Cerebellar cortex (tissue), 1 donor: ENCODE data around the gene SMIM20.

Experiments
- DNase-seq: peaks from one replicate; pipeline ENCODE4 v3.0.0-alpha.2; 2015; ENCODE audit warnings: low spot score

Gene SMIM20

GRCh38 chr4:25926462-25926861 lies 12.4 kb downstream of the SMIM20 start:
- DNase-seq = peak; percentile 75

GRCh38 chr4:25927361-25928195 lies 13.6 kb downstream of the SMIM20 start:
- DNase-seq = peak; percentile 55

DNA sequence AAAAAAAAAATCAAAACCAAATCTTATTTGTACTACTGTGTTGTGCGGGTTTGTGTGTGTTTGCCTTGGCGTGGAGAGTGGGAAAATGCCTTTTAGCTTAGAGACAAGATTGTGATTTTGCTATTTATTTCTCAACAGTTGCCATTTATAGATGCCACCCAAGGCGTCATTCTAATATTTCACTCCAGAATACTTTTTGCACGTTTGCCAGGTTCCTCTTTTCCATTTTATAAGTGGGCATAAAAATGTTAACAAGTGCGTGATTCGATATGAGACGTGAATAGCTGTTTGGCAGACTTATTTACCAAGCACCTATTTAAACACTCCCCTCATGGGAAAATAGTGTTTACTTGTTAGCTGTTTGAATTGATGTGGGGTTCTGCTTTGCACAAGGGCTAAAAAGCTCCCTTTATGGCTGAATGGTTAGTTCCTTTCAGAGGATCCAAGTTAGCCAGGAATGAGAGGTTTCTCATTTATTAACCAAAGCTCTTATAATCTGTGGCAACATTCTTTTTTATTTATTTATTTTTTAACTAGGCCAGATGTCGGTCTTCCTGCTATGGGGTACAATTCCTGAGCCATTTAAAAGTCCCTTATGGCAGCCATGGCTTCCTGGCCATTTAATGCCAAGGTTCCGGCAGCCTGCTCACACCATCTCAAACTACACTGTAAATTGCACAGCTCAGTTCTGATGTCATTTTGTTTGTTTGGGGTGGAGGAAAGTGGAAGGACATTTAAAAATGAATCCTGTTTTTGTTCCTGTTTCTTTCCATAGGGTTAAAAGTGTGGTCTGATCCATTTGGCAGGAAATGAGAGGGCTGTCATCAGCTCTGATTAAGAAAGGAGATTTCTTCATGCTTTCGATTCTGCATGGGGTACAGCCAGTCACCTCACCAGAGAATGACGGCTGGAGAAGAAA lies 14.6 kb downstream of the SMIM20 start:
- peak; percentile 54 for DNase-seq

- DNase-seq = no peak
These were observed 15.3 kb downstream of the SMIM20 start for GRCh38 chr4:25929298-25929686.

DNA sequence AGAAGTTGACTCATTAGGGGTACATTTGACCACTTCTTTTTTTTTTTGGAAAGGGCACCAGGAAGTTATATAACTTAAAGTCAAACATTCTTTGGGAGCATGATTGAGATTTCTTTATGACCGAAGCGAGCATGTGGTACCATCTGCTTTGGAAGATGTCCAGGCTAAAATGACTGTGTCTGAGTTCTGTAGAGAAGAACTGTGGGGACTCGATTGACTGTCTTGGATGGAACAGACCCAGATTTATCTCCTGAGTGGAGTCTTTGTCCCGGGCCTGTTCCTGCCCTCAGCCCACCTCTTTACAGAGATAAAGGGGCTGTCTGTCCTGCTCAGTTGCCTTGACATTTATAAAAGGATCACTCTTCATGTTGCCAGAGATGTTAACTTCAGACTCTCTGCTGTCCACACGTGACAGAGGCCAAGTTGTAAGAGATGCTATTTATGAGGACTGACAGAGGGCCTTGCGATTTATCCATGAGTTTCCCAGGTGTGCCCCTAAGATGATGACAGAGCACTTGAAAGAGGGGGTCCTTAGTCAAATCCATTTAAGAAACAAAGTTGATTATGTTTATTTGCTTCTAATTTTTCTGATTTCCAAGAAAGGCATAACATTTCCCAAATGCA lies 16.8 kb downstream of the SMIM20 start:
- peak; percentile 19 for DNase-seq

GRCh38 chr4:25936696-25937095 lies 22.7 kb downstream of the SMIM20 start:
- DNase-seq = no peak

DNA sequence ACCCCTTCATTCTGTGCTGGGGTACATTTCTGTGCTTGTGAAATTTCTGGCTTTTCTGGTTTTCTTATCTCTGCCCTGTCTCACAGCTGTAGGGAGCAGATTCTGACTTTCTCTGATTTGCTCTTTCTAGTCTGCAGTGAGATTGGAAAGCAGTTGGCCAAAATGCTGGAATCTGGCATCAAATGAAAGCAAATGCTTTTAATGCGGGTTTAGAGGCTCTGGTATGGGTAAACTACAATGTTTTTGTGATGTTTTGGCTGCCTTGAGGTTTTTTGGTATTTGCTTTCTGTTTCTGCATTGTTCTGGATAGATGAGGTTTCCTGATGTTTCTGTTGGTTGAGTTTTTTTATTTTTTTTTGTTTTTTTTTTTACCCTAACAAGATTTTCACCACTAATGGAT lies 23.8 kb downstream of the SMIM20 start:
- DNase-seq = no peak

DNA sequence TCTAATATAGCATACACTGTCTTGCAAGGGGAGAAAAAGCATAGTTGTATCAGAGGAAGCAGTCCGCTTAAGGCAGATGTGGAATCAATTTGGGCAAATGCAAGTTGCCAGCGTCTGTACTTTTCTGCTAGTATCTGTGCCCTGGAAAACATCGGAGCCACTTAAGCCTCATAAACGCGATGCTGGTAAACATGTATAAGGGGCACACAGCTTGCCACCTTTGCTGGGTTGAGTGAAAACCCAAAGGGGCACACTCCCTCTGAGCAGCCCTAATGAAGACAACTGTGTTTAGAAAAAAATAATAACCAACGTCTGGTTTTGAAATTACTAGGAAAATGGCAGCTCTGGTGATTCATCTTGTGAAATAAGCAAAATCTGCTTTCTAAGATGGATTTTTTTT lies 24.3 kb downstream of the SMIM20 start:
- DNase-seq = no peak

DNA sequence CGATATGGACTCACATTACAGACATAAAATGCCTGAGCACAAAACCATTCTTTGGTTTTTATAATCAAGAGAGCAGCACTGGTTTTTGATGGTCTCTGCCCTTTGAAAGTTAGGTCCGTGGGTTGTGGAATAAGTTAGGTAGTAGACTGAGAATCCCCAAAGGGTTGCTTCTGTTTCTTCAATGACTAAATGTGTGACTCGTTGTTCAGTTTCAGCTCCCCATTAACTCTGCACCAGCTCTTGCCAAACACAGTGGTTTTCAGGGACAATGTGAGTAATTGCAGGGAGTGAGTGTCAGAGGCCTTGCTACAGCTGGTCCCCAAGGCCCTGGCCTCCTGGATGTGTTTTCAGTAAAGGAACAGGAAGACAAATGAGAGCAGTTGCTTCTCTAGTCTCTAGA lies 24.8 kb downstream of the SMIM20 start:
- DNase-seq = no peak

- DNase-seq = no peak
These were observed 25.3 kb downstream of the SMIM20 start for GRCh38 chr4:25939330-25939729.

GRCh38 chr4:25941457-25942221 lies 27.6 kb downstream of the SMIM20 start:
- DNase-seq = no peak

- DNase-seq = no peak
These were observed 29.3 kb downstream of the SMIM20 start for GRCh38 chr4:25943312-25943711.

GRCh38 chr4:25943805-25944204 lies 29.8 kb downstream of the SMIM20 start:
- DNase-seq = no peak

GRCh38 chr4:25948051-25948450 lies 34.0 kb downstream of the SMIM20 start:
- no peak for DNase-seq

- DNase-seq = no peak
These were observed 35.2 kb downstream of the SMIM20 start for GRCh38 chr4:25949173-25949748.

DNA sequence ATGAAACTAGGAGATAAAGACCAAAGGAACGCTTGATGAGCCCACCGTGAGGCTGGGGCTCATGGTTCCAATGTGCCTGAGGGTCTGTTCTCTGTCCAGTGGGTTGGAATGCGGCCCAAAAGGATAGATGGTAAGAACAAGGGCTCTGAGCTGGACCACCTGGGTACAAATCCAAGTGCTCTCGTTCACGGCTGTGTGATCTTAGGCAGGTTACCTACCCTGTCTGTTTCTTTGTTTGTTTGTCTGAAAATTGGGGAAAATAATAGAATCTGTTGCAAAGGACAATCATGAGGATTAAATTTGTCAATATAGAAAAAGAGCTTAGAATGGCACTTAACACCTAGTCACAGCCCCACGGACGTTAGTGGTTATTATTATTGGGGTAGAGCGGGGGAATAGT lies 36.0 kb downstream of the SMIM20 start:
- DNase-seq = no peak

DNA sequence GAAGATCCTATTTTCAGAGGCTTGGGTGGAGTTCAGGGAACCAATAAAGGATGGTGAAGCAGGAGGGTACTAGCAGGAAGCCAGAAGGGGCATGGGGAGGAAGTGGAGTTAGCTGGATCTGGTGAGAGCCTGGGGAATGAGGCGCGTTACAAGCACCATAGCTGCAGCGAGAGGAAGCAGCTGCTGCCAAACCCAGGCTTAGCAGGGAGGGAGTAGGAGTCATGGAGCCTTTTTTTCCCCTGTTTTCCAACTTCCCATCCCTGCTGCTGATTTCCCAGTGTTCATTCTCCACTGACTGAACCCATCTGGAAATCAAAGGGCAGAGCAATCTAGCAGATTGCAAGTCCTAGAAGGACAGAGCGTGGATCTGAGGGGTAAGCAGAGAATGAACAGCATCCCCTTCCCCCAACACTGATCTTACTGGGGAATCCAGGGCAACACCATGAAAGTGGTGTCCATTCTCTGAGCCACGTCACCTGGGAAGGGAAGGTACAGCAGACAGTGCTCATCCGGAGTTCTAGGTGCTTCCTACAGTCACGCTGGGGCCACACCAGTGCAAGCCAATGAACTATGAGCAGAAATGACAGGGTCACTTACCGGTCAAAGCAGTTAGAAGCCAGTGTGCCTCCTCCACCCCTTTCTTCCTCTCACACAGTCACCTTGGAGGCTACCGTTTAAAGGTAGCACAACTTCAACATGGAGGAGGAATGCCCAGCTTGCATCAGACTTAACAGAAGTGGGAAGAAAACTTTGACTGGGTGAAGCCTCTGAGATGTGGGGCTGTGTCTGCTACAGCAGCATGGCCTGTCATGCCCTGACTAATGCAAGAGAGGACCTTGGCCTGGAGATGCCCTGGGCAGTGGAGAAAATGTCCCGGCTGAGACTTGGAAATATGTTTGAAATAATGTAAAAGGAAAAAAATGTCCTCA lies 36.7 kb downstream of the SMIM20 start:
- no peak for DNase-seq

DNA sequence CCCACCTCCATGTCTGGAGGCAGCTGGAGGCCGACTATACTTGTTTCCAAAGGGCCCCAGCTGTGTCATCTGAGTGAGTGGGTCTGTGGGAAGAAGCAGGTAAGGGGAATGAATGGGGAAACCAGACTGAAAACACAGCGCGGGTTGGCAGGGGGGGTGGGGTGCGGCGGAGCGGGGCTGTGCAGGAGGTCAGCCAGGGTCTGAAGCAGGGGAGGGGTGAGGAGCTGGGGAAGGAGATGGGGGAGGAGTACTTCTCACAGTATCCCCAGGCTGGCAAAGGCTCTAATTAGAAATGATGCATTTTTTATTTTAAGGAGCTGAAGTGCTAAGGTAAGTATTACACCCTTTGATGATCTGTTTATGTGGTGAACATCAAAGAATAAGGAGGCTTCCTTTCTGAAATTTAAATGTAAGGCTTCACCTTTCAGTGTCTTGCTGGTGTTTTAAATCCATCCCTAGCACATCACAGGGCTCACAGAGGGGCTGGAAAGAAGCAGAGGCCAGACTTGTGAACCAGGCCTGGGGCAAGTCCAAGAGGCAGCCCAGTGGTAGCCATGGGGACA lies 37.5 kb downstream of the SMIM20 start:
- DNase-seq = no peak

DNA sequence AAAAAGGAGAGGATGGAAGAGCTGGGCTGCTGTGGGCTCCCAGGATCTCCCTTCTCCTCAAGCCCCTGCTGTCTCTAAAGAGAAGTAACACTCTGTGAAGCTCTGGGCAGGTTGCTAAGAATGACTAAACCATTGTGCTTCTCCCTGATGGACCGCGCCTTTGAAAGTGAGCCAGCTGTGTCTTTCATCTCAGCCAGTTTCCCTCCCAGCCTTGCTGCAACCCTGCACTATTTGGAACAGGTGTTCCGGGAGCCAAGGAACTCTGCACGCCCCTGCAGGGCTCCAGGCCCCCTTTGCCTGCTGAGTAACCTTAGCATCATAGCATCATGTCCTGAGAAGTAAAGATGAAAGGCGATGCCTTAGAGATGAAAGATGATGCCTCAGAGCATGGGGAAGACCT lies 39.7 kb downstream of the SMIM20 start:
- DNase-seq = no peak

GRCh38 chr4:25954293-25954904 lies 40.4 kb downstream of the SMIM20 start:
- no peak for DNase-seq
